Neuronal stem cell (in vitro differentiated cells): ENCODE results near the gene PTOV1.
"Not testable (repeated sequence)": the region's sequence is repeated elsewhere in the genome, so short reads cannot be mapped to it uniquely, and the experiment has no call there.

ENCODE experiments used
- DNase-seq: peaks from one replicate; pipeline ENCODE4 v3.0.0-alpha.2; 2013; ENCODE audit warnings: low spot score
- H2AFZ ChIP-seq: one replicate; pipeline ENCODE4 v1.6.1; 2013; ENCODE audit warnings: mild to moderate bottlenecking, low read length, inconsistent platforms
- H2AK5ac ChIP-seq: 2 replicates; pipeline ENCODE4 v1.6.1; 2013; ENCODE audit warnings: low read depth, mild to moderate bottlenecking, inconsistent platforms, low read length, moderate library complexity, mixed read lengths
- H2BK120ac ChIP-seq: 2 replicates; pipeline ENCODE4 v1.6.1; 2013; ENCODE audit warnings: low read depth, mild to moderate bottlenecking, inconsistent platforms, low read length, moderate library complexity, mixed read lengths
- H2BK12ac ChIP-seq: one replicate; pipeline ENCODE4 v1.6.1; 2013; ENCODE audit warnings: low read length, inconsistent platforms
- H2BK15ac ChIP-seq: 2 replicates; pipeline ENCODE4 v1.6.1; 2013; ENCODE audit warnings: mild to moderate bottlenecking, low read length, inconsistent platforms, mixed read lengths
- H2BK5ac ChIP-seq: one replicate; pipeline ENCODE4 v1.6.1; 2013; ENCODE audit warnings: inconsistent platforms, mild to moderate bottlenecking, low read length, moderate library complexity
- H3K14ac ChIP-seq: one replicate; pipeline ENCODE4 v1.6.1; 2013; ENCODE audit warnings: low read length, inconsistent platforms
- H3K18ac ChIP-seq: 2 replicates; pipeline ENCODE4 v1.6.1; 2013; ENCODE audit warnings: low read length, inconsistent platforms
- H3K23ac ChIP-seq: 2 replicates; pipeline ENCODE4 v1.6.1; 2013; ENCODE audit warnings: low read depth, mild to moderate bottlenecking, mixed read lengths, low read length, inconsistent platforms; ENCODE audit not compliant: poor library complexity
- H3K27ac ChIP-seq: replicated peaks from 3 replicates; pipeline ENCODE4 v1.5.1; 2013; ENCODE audit warnings: low read length, inconsistent platforms
- H3K27me3 ChIP-seq, 3 experiments: 2 replicates each; pipeline ENCODE4 v1.6.1; 2013; ENCODE audit warnings: low read length in 3 of 3, mild to moderate bottlenecking in 2 of 3, inconsistent platforms in 1 of 3, low read depth in 1 of 3, mixed read lengths in 1 of 3, moderate library complexity in 1 of 3; ENCODE audit not compliant: control insufficient read depth in 3 of 3, insufficient read depth in 3 of 3
- H3K36me3 ChIP-seq, 2 donors: replicated peaks in 1 of 2; 2 replicates each; pipeline ENCODE4 v1.6.1; 2013; ENCODE audit warnings: low read length in 2 of 2; ENCODE audit not compliant: control insufficient read depth in 2 of 2, insufficient read depth in 2 of 2
- H3K4ac ChIP-seq: 2 replicates; pipeline ENCODE4 v1.6.1; 2013; ENCODE audit warnings: inconsistent platforms, mild to moderate bottlenecking, low read length, moderate library complexity
- H3K4me1 ChIP-seq, 2 donors: 1 replicate in 1 of 2; 2 replicates in 1 of 2; pipeline ENCODE4 v1.6.1; 2013; ENCODE audit warnings: low read length in 2 of 2, low read depth in 1 of 2; ENCODE audit not compliant: control insufficient read depth in 2 of 2, insufficient read depth in 1 of 2
- H3K4me2 ChIP-seq: one replicate; pipeline ENCODE4 v1.6.1; 2013; ENCODE audit warnings: mild to moderate bottlenecking, low read length, inconsistent platforms; ENCODE audit not compliant: insufficient read depth, poor library complexity, severe bottlenecking
- H3K4me3 ChIP-seq, 2 donors: 2 replicates each; pipeline ENCODE4 v1.5.1; 2013; ENCODE audit warnings: low read length in 2 of 2, mild to moderate bottlenecking in 2 of 2, inconsistent platforms in 1 of 2, moderate library complexity in 1 of 2
- H3K79me1 ChIP-seq: one replicate; pipeline ENCODE4 v1.6.1; 2013; ENCODE audit warnings: low read depth, mild to moderate bottlenecking, inconsistent platforms, low read length, moderate library complexity
- H3K9ac ChIP-seq: one replicate; pipeline ENCODE4 v1.6.1; 2013; ENCODE audit warnings: mild to moderate bottlenecking, low read depth, low read length, inconsistent platforms; ENCODE audit not compliant: poor library complexity
- H3K9me3 ChIP-seq, 2 donors: replicated peaks in 1 of 2; 2 replicates each; pipeline versions ENCODE3 to v1.6.1; 2013; ENCODE audit warnings: low read length in 2 of 2, mild to moderate bottlenecking in 2 of 2, inconsistent platforms in 1 of 2, low read depth in 1 of 2, mixed read lengths in 1 of 2, moderate library complexity in 1 of 2; ENCODE audit not compliant: control insufficient read depth in 2 of 2, insufficient read depth in 1 of 2
- H4K8ac ChIP-seq: one replicate; pipeline ENCODE4 v1.6.1; 2013; ENCODE audit warnings: low read depth, mild to moderate bottlenecking, inconsistent platforms, low read length, moderate library complexity
- H4K91ac ChIP-seq: one replicate; pipeline ENCODE4 v1.6.1; 2013; ENCODE audit warnings: low read length, low read depth, mild to moderate bottlenecking, inconsistent platforms; ENCODE audit not compliant: poor library complexity
- WGBS, 2 donors: extraction: QIAGEN DNeasy Blood & Tissue Kit; methylation state at CpG; one replicate each; pipeline ENCODE4 v1.1.7; 2013; ENCODE audit warnings: missing lambda C conversion rate in 2 of 2, mixed read lengths in 1 of 2; ENCODE audit not compliant: insufficient read length in 2 of 2, insufficient replicate concordance in 1 of 2; ENCODE audit errors: extremely low coverage in 2 of 2; 5-methylcytosine and 5-hydroxymethylcytosine counted together

Gene PTOV1

DNA sequence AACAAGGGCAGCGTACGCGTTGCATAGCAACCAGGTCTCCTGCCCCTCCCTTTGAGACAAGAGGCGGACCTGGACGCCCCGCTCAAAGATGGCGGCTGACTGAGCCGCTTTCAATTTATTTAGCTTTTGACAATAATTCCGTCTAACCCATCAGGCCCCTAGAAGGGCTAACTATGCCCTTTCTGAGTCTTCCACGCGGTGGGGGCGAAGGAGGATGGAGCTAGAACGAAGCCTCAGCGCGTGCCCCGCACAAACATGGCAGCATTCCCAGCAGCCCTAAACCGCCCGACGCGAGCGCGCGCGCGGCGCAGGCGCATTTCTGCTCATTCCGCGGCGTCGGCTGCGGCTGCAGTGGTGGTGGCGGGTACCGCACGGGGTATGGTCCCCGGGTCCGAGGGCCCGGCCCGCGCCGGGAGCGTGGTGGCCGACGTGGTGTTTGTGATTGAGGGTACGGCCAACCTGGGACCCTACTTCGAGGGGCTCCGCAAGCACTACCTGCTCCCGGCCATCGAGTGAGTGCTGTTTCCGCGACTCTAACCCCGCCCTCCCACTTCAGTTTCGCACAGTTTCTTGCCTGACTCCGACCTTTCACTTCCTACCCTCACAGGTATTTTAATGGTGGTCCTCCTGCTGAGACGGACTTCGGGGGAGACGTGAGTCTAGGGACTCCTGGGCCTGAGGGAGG lies 32.9 kb upstream of the PTOV1 start, which contains the start of gene MED25:
Gene MED25, plus strand, starts transcription at position 326 of the 685 bp plus-strand sequence. Its CDS starts 53 bp downstream, at position 379.
- Histone ChIP-seq H3K18ac (peak within 1 kb of the TSS; percentile 98), H3K9me3 (no peaks in the 10 kb centered on the region)

DNA sequence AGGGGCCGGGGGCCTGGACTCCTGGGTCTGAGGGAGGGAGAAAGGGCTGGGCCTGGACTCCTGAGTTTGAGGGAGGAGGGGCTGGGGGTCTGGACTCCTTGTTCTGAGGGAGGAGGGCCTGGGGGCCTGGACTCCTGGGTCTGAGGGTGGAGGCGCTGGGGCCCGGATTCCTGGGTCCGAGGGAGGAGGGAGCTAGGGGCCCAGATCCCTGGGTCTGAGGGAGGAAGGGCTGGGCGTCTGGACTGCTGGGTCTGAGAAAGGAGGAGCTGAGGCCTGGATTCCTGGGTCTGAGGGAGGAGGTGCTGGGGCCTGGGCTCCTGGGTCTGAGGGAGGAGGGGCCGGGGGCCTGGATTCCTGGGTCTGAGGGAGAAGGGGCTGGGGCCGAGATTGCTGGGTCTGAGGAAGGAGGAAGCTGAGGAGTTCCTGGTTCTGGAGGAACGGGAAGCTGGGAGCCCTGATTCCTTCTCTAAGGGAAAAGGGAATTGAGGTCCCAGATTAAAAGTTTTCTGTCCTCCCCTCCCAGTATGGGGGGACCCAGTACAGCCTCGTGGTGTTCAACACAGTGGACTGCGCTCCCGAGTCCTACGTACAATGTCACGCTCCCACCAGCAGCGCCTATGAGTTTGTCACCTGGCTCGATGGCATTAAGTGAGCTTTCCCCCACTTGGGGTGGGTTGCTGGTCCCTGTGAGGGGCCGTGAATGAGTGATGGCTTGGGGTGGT lies 32.1 kb upstream of the PTOV1 start:
- Histone ChIP-seq H3K4me3 (peak overlapping the region; percentile 70 to 98), H3K36me3 (peaks cover 16 to 32% of the 10 kb centered on the region in 2 donors), H3K23ac (peak overlapping the region; percentile 90), H3K9ac (peak overlapping the region; percentile 95), H2AFZ (peak overlapping the region; percentile 96), H3K14ac (peak overlapping the region; percentile 49), H2BK15ac (peak overlapping the region; percentile 75), H3K27me3 (no peaks in the 10 kb centered on the region), H2BK12ac (no peak overlapping the region), H4K91ac (no peak overlapping the region), H2BK120ac (no peak overlapping the region), H3K18ac (peak overlapping the region; percentile 98), H3K27ac (peak overlapping the region; percentile 91), H3K4me1 (peaks cover 5 to 7% of the 10 kb centered on the region in 2 donors), H3K4me2 (peak overlapping the region; percentile 69), H3K79me1 (peaks cover 11% of the 10 kb centered on the region), H3K9me3 (no peaks in the 10 kb centered on the region), H4K8ac (no peak overlapping the region), H3K4ac (no peak overlapping the region), H2BK5ac (peak overlapping the region; percentile 42), H2AK5ac (peak overlapping the region; percentile 97)
- WGBS, 2 donors = no CpG with 5 or more reads among the region's 16 CpGs
- no peak for DNase-seq

More for the DNA sequence above, 32.9 kb upstream of the PTOV1 start, which contains the start of gene MED25:
- peak within 1 kb of the TSS; percentile 75 for H2BK15ac ChIP-seq
- H4K91ac ChIP-seq = peak within 1 kb of the TSS; percentile 64
- DNase-seq = peak; percentile 92
- peaks cover 9% of the 10 kb centered on the region for H3K79me1 ChIP-seq
- peak within 1 kb of the TSS; percentile 69 for H3K4me2 ChIP-seq
- peak within 1 kb of the TSS; percentile 95 for H3K9ac ChIP-seq
- peaks cover 6 to 7% of the 10 kb centered on the region in 2 donors for H3K4me1 ChIP-seq
- H2AFZ ChIP-seq = peak within 1 kb of the TSS; percentile 96
- H3K23ac ChIP-seq = peak within 1 kb of the TSS; percentile 90
- no peaks in the 10 kb centered on the region for H3K27me3 ChIP-seq
- H3K27ac ChIP-seq = peak within 1 kb of the TSS; percentile 91
- H3K4me3 ChIP-seq = peak within 1 kb of the TSS; percentile 70 to 98
- H2AK5ac ChIP-seq = peak within 1 kb of the TSS; percentile 97
- no peak within 1 kb of the TSS for H2BK12ac ChIP-seq
- no peak within 1 kb of the TSS for H2BK120ac ChIP-seq
- no peak within 1 kb of the TSS for H3K4ac ChIP-seq
- peak within 1 kb of the TSS; percentile 42 for H2BK5ac ChIP-seq
- H3K36me3 ChIP-seq = peaks cover 11 to 25% of the 10 kb centered on the region in 2 donors
- H4K8ac ChIP-seq = no peak within 1 kb of the TSS
- no CpG with 5 or more reads among the region's 57 CpGs for WGBS, 2 donors
- H3K14ac ChIP-seq = peak within 1 kb of the TSS; percentile 49

DNA sequence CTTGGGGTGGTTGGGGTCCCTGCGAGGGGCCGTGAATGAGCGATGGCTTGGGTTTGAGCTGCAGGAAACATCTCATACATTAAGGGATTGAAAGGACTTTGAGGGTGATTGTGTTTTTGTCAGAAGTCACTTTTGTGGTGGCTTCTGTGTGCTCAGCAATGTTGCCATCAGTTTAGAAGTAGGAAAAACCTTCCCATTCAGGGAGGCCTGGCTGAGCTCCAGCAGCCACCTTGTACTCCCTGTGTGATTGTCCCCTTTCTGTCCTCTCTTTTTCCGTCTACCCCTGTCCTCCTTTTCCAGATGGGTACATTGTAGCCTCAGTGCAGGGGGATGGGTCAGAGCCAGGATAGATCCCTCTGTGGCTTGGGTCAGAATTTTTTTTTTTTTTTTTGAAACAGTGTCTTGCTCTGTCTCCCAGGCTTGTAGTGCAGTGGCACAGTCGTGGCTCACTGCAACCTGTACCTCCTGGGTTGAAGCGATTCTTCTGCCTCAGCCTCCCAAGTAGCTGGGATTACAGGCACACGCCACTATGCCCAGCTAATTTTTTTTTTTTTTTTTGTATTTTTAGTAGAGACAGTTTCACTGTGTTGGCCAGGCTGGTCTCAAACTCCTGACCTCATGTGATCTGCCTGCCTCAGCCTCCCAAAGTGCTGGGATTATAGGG lies 31.4 kb upstream of the PTOV1 start:
- H3K9me3 ChIP-seq, H3K4ac ChIP-seq, H2BK120ac ChIP-seq, H4K8ac ChIP-seq, H3K18ac ChIP-seq, H2AFZ ChIP-seq, H2AK5ac ChIP-seq, H3K27ac ChIP-seq, DNase-seq, H3K14ac ChIP-seq, H4K91ac ChIP-seq, H3K4me1 ChIP-seq, H3K27me3 ChIP-seq, H2BK15ac ChIP-seq, H2BK12ac ChIP-seq: not testable (repeated sequence)
- Histone ChIP-seq H3K36me3 (peaks cover 19 to 39% of the 10 kb centered on the region in 2 donors), H3K9ac (peak overlapping the region; percentile 95), H3K4me2 (peak overlapping the region; percentile 69), H3K79me1 (peaks cover 11% of the 10 kb centered on the region), H3K23ac (peak overlapping the region; percentile 10), H2BK5ac (peak overlapping the region; percentile 42), H3K4me3 (peak overlapping the region in 1 of 2 donors; percentile 70)
- no CpG with 5 or more reads among the region's 7 CpGs for WGBS, 2 donors
